Fibroblast of lung (primary cell): ENCODE measurements around the gene METRNL. TPM values are rescaled to one million over a fixed set of nuclear protein-coding genes. Genes with fewer than 3 reads are reported as not detected.
A peak's percentile ranks its signal among the peaks of the same experiment; 100 is the strongest.

Experiments used
- DNase-seq, 2 donors: peaks; one replicate each; pipeline versions ENCODE4 v3.0.0 to v3.0.0-alpha.2; 2010; ENCODE audit warnings: low read depth in 2 of 2
- H2AFZ ChIP-seq: 2 replicates; pipeline ENCODE4 v1.5.1; 2012; ENCODE audit warnings: low read length, control low read depth, inconsistent platforms
- H3K27ac ChIP-seq: 2 replicates; pipeline ENCODE4 v1.5.1; 2011; ENCODE audit warnings: low read length, control low read depth; ENCODE audit not compliant: insufficient read depth
- H3K27me3 ChIP-seq: 2 replicates; pipeline ENCODE4 v1.5.1; 2011; ENCODE audit warnings: mild to moderate bottlenecking, low read length; ENCODE audit not compliant: control insufficient read depth, insufficient read depth
- H3K36me3 ChIP-seq: 2 replicates; pipeline ENCODE4 v1.5.1; 2011; ENCODE audit warnings: low read length; ENCODE audit not compliant: control insufficient read depth, insufficient read depth
- H3K4me1 ChIP-seq: 2 replicates; pipeline ENCODE4 v1.5.1; 2011; ENCODE audit warnings: low read length; ENCODE audit not compliant: control insufficient read depth, insufficient read depth; ENCODE audit errors: extremely low read depth
- H3K4me2 ChIP-seq: 2 replicates; pipeline ENCODE4 v1.5.1; 2011; ENCODE audit warnings: low read length, control low read depth; ENCODE audit not compliant: insufficient read depth; ENCODE audit errors: extremely low read depth
- H3K4me3 ChIP-seq, 4 experiments: fragments of 200-600 bp in 1 of 4; sonication (generic) in 1 of 4; replicated peaks in 1 of 4; 2 replicates each; pipeline ENCODE4 v1.5.1; 2011 to 2016; ENCODE audit warnings: low read length in 4 of 4, low read depth in 3 of 4, mild to moderate bottlenecking in 3 of 4, control low read depth in 2 of 4, inconsistent platforms in 1 of 4, mixed read lengths in 1 of 4; ENCODE audit not compliant: insufficient read depth in 1 of 4; ENCODE audit errors: control extremely low read depth in 1 of 4
- H3K79me2 ChIP-seq: 2 replicates; pipeline ENCODE4 v1.5.1; 2012; ENCODE audit warnings: mild to moderate bottlenecking, low read length, inconsistent platforms; ENCODE audit not compliant: control insufficient read depth, insufficient read depth
- H3K9ac ChIP-seq: 2 replicates; pipeline ENCODE4 v1.5.1; 2011; ENCODE audit warnings: mild to moderate bottlenecking, low read length, control low read depth; ENCODE audit not compliant: insufficient read depth
- H3K9me3 ChIP-seq: 2 replicates; pipeline ENCODE4 v1.5.1; 2012; ENCODE audit warnings: low read depth, low read length; ENCODE audit not compliant: control insufficient read depth, insufficient read depth
- H4K20me1 ChIP-seq: 2 replicates; pipeline ENCODE4 v1.5.1; 2011; ENCODE audit warnings: low read length; ENCODE audit not compliant: control insufficient read depth, insufficient read depth; ENCODE audit errors: extremely low read depth
- EZH2 ChIP-seq: IDR thresholded peaks from 2 replicates; pipeline ENCODE4 v1.5.1; 2012; ENCODE audit warnings: low read length, control low read depth, mild to moderate bottlenecking; ENCODE audit errors: missing control alignments
- polyA plus RNA-seq, 2 donors: library from polyadenylated mRNA; depleted of rRNA in 1 of 2; stranded (reverse) in 1 of 2; unstranded in 1 of 2; fragments of >200 nt; gene quantifications; 2 replicates each; pipeline ENCODE4 v1.2.1, GENCODE V29; 2011 to 2012; ENCODE audit warnings: missing spikeins in 1 of 2
- total RNA-seq: library from RNA; depleted of rRNA; stranded (reverse); fragments of >200 nt; gene quantifications from 2 replicates; pipeline ENCODE4 v1.2.1, GENCODE V29; 2014
- TF ChIP-seq, protein P1 (sequence below), 2 donors: IDR thresholded peaks in 1 of 2; conservative IDR thresholded peaks in 1 of 2; 1 replicate in 1 of 2; 2 replicates in 1 of 2; pipeline ENCODE4 v1.5.1; 2011 to 2012; ENCODE audit warnings: low read length in 2 of 2, control low read depth in 1 of 2, inconsistent platforms in 1 of 2, low read depth in 1 of 2, mild to moderate bottlenecking in 1 of 2

The METRNL gene
- total and polyA plus RNA-seq, 2 donors (not counting 1 experiment from before 2014, with no cell fraction given) = 27.0 to 120 TPM

DNA sequence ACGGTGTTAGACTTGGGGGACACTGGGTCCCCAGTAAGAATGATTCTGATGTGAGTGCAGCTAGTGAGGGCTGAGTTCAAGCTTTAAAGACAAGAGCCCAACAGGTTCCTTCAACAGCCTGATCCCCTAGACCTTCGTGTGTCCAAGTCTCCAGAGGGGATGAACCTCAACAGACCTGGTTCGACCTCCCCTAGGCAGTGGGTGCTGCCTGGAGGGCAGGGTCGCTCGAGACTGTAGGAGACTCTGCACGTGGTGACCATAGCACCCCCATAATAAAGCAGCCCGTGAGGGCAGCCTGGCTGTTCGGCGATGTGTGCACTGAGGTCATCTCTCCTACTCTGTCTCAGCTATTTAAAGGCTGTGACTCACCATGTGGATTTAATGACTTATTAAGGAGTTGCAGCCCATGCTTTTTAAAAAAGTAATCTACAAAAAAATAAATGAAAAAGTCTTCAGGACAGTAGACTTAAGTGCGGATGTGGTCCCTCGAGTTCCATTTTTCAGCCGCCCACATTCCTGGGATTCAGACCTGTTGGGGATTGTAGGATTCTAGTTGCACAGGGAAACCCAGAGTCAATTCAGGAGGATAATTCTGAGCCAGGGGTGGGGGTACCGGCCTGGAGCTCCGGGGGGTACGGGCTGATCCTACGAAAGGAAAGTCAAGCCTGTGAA, 23.4 kb upstream of the METRNL start:
- DNase-seq = peak; percentile 82 to 92
- no peak overlapping the region for H3K4me3 ChIP-seq
- no peak overlapping the region for H3K4me2 ChIP-seq
- no peak overlapping the region for H2AFZ ChIP-seq
- no peaks in the 10 kb centered on the region for H4K20me1 ChIP-seq
- H3K27ac ChIP-seq = no peak overlapping the region
- no peaks in the 10 kb centered on the region for H3K9me3 ChIP-seq
- no peak overlapping the region for H3K9ac ChIP-seq
- no peak for TF ChIP-seq EZH2
- TF ChIP-seq, protein P1, sequence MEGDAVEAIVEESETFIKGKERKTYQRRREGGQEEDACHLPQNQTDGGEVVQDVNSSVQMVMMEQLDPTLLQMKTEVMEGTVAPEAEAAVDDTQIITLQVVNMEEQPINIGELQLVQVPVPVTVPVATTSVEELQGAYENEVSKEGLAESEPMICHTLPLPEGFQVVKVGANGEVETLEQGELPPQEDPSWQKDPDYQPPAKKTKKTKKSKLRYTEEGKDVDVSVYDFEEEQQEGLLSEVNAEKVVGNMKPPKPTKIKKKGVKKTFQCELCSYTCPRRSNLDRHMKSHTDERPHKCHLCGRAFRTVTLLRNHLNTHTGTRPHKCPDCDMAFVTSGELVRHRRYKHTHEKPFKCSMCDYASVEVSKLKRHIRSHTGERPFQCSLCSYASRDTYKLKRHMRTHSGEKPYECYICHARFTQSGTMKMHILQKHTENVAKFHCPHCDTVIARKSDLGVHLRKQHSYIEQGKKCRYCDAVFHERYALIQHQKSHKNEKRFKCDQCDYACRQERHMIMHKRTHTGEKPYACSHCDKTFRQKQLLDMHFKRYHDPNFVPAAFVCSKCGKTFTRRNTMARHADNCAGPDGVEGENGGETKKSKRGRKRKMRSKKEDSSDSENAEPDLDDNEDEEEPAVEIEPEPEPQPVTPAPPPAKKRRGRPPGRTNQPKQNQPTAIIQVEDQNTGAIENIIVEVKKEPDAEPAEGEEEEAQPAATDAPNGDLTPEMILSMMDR (conservative IDR thresholded peaks at IDR 0.05 in 1 of 2, IDR thresholded peaks at IDR 0.05 in 1 of 2; ENCODE audit: low read depth in 1 of 2, low read length in 2 of 2) = no peak
- H3K27me3 ChIP-seq = no peaks in the 10 kb centered on the region
- H3K4me1 ChIP-seq = peaks cover 22% of the 10 kb centered on the region
- no peaks in the 10 kb centered on the region for H3K79me2 ChIP-seq
- H3K36me3 ChIP-seq = no peaks in the 10 kb centered on the region

DNA sequence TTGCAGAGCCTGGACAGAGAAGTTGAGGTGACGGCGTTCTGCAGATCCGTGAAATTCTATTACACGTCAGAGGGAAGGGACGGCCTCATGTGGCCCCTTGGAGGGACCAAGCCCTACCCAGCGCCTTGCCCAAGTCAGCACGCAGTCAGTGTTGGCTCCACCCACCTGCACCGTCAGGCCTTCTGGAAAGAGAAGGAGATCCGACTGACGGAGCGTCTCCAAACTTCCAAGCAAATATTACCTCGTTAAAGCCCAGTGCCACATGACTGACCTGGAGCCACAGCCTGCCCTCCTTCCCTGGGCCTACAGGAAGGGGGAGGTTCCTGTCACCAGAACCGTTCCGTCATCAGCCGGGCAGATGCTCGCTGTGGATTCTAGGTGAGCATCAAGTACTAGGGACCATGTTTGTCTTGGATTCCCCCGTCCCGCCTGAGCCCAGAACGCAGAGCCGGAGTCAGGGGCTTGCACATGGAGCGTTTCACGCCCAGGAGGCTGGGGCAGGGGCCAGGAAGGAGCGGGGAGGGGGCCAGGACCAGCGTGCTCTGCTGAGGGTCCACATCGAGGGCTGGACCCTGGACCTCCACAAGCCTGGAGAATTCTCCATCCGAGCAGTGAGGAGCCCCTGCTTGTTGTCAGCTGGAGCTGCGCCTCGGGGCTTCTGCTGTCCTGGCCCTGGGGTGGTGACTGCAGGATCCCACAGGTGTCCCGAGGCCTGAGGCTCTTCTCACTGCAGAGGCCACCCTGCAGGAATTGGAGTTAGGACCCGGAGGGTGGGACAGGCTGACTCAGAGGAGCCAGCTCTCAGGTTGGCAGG, 22.6 kb upstream of the METRNL start:
- TF ChIP-seq EZH2 = no peak
- TF ChIP-seq, protein P1 (conservative IDR thresholded peaks at IDR 0.05 in 1 of 2, IDR thresholded peaks at IDR 0.05 in 1 of 2; ENCODE audit: low read depth in 1 of 2, low read length in 2 of 2) = no peak
- Histone ChIP-seq H3K4me1 (peaks cover 22% of the 10 kb centered on the region), H3K79me2 (no peaks in the 10 kb centered on the region), H3K36me3 (no peaks in the 10 kb centered on the region), H3K4me2 (no peak overlapping the region), H2AFZ (no peak overlapping the region), H3K27ac (no peak overlapping the region), H3K27me3 (no peaks in the 10 kb centered on the region), H3K9ac (no peak overlapping the region), H3K9me3 (no peaks in the 10 kb centered on the region), H4K20me1 (no peaks in the 10 kb centered on the region), H3K4me3 (no peak overlapping the region)
- no peak for DNase-seq

DNA sequence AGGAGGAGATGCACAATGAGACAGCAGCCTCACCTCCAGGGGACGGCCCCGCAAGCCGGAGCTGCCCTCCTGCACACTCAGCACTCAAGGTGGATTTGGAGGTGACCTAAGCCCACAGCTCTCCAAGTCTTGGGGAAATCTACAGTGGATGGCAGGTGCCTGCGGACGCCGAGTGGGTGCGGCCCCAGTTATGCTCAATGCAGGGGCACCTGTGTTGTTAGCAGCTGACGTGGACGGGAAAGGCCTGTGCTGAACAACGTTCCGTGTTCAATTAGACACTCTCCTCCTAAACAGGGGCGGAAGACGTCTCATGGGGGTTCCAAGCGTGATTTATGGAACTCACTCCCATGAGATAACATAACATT, 22.0 kb upstream of the METRNL start:
- DNase-seq = no peak
- H3K27me3 ChIP-seq = no peaks in the 10 kb centered on the region
- no peaks in the 10 kb centered on the region for H4K20me1 ChIP-seq
- no peak for TF ChIP-seq EZH2
- TF ChIP-seq, protein P1 (conservative IDR thresholded peaks at IDR 0.05 in 1 of 2, IDR thresholded peaks at IDR 0.05 in 1 of 2; ENCODE audit: low read depth in 1 of 2, low read length in 2 of 2) = no peak
- no peaks in the 10 kb centered on the region for H3K36me3 ChIP-seq
- no peak overlapping the region for H3K9ac ChIP-seq
- H3K4me1 ChIP-seq = peaks cover 17% of the 10 kb centered on the region
- no peak overlapping the region for H3K27ac ChIP-seq
- no peak overlapping the region for H3K4me2 ChIP-seq
- no peak overlapping the region for H3K4me3 ChIP-seq
- no peaks in the 10 kb centered on the region for H3K79me2 ChIP-seq
- H2AFZ ChIP-seq = no peak overlapping the region
- no peaks in the 10 kb centered on the region for H3K9me3 ChIP-seq
